ENCODE measurements around the gene EN1.

EN1 gene

GRCh38 chr2:118830118-118830517 lies 17.3 kb downstream of the EN1 start:
- TF ChIP-seq ZFX (IDR thresholded peaks at IDR 0.05) (no peak), CTCF (conservative IDR thresholded peaks at IDR 0.05) (no peak)
- no peak overlapping the region for H3K27ac ChIP-seq

GRCh38 chr2:118826093-118826492 lies 21.4 kb downstream of the EN1 start:
- TF ChIP-seq CTCF (conservative IDR thresholded peaks at IDR 0.05) = no peak
- no peak for TF ChIP-seq ZFX (IDR thresholded peaks at IDR 0.05)
- H3K27ac ChIP-seq = no peak overlapping the region

GRCh38 chr2:118823633-118824032 lies 23.8 kb downstream of the EN1 start:
- H3K27ac ChIP-seq = no peak overlapping the region
- TF ChIP-seq ZFX (IDR thresholded peaks at IDR 0.05) (no peak), CTCF (conservative IDR thresholded peaks at IDR 0.05) (no peak)

GRCh38 chr2:118822572-118822971 lies 24.9 kb downstream of the EN1 start:
- H3K27ac ChIP-seq = no peak overlapping the region
- no peak for TF ChIP-seq CTCF (conservative IDR thresholded peaks at IDR 0.05)
- TF ChIP-seq ZFX (IDR thresholded peaks at IDR 0.05) = no peak

- no peak overlapping the region for H3K27ac ChIP-seq
- TF ChIP-seq ZFX (IDR thresholded peaks at IDR 0.05) (no peak), CTCF (conservative IDR thresholded peaks at IDR 0.05) (no peak)
Observed at GRCh38 chr2:118822015-118822414, 25.4 kb downstream of the EN1 start.

GRCh38 chr2:118817469-118817868 lies 30.0 kb downstream of the EN1 start:
- no peak for TF ChIP-seq ZFX (IDR thresholded peaks at IDR 0.05)
- no peak overlapping the region for H3K27ac ChIP-seq

- TF ChIP-seq CTCF (conservative IDR thresholded peaks at IDR 0.05) = no peak
- no peak for TF ChIP-seq ZFX (IDR thresholded peaks at IDR 0.05)
Observed at GRCh38 chr2:118816669-118817068, 30.8 kb downstream of the EN1 start.

GRCh38 chr2:118815731-118816130 lies 31.7 kb downstream of the EN1 start:
- TF ChIP-seq ZFX (IDR thresholded peaks at IDR 0.05) = no peak
- TF ChIP-seq CTCF (conservative IDR thresholded peaks at IDR 0.05) = no peak
- H3K27ac ChIP-seq = no peak overlapping the region

More at GRCh38 chr2:118816669-118817068, 30.8 kb downstream of the EN1 start:
- H3K27ac ChIP-seq = no peak overlapping the region

Measured in C4-2B (cell line).